NCI-H524 (cell line): ENCODE results near the gene METRN.
"Not testable (repeated sequence)": the region's sequence is repeated elsewhere in the genome, so short reads cannot be mapped to it uniquely, and the experiment has no call there.

Source experiments
- DNase-seq, 2 experiments: peaks; one replicate each; lab custom pipeline; 2025; lab: John Stamatoyannopoulos, UW

The METRN gene

GRCh38 chr16:691242-691641 lies 23.7 kb upstream of the METRN start:
- not testable (repeated sequence) for DNase-seq

GRCh38 chr16:692356-693108 lies 22.4 kb upstream of the METRN start:
- DNase-seq: no peak

DNA sequence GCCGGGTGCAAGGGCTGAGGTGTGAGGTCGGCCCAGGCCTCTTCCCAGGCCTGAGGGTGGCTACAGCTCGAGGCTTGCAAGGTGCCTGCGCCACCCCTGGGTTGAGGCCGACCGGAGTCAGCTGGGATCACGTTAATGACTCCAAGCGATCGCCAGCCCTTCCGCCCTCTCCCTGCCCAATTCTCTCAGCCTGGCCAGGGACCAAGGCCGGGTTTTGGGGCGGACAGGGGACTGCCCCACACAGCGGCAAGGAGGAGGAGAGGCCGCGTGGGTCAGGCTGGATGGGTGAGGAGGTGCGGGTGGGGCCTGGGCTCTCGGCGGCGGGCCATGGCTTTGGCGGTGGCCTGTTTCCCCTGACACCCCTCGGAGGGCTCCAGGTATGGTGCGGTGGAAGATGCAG lies 21.6 kb upstream of the METRN start:
- DNase-seq: no peak

DNA sequence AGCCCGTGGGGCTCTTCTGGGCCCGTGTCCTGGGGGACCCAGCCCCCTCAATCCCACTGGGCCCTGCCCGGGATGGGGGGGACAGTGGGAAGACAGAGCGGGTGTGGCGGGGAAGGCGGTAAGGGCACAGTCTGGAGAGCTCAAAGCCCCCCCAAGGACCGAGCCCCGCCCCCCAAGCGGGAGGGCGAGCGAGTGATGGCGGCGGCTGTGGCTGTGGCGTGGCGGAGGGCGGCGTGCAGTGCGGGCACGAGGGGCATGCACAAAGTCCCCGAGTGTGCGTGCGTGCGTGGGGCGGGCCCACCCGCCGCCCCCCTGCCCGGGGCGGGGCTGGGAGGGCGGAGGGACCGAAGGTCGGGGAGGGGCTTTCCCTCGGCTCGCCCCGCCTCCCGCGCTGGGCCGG lies 21.2 kb upstream of the METRN start:
- no peak for DNase-seq

- DNase-seq: no peak
Measured at GRCh38 chr16:694187-694862, 20.6 kb upstream of the METRN start.

- DNase-seq: no peak
Measured at GRCh38 chr16:694863-695354, 20.0 kb upstream of the METRN start.

DNA sequence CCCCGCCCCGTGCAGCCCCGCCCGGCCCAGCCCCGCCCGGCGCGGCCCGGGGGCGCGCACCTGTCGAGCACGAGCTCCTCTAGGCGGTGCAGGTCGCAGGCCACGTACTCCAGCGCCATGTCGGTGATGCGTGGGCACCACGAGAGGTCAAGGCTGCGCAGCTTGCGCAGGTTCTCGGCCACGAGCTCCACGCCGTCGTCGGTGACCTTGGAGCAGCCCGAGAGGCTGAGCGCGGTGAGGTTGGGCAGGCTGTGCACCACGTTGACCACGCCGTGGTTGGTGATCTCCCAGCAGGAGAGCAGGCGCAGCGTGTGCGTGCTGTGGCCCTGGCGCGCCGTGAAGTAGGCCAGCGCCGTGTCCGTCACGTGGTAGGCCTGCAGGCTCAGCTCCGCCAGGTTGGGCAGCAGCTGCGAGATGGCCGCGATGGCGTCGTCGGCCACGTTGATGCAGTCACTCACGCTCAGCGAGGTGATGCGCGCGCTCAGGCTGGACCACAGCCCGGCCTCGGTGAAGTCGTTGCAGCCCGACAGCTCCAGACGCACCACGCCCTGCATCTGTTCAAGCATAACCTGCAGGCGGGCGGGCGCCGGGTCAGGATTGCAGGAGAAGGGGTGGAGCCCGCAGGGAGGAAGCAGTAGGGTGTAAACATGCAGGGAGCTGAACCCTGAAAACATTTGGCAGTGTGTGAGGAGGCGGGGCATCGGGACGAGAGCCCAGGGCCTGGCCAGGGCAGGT lies 19.4 kb upstream of the METRN start:
- DNase-seq: no peak

DNA sequence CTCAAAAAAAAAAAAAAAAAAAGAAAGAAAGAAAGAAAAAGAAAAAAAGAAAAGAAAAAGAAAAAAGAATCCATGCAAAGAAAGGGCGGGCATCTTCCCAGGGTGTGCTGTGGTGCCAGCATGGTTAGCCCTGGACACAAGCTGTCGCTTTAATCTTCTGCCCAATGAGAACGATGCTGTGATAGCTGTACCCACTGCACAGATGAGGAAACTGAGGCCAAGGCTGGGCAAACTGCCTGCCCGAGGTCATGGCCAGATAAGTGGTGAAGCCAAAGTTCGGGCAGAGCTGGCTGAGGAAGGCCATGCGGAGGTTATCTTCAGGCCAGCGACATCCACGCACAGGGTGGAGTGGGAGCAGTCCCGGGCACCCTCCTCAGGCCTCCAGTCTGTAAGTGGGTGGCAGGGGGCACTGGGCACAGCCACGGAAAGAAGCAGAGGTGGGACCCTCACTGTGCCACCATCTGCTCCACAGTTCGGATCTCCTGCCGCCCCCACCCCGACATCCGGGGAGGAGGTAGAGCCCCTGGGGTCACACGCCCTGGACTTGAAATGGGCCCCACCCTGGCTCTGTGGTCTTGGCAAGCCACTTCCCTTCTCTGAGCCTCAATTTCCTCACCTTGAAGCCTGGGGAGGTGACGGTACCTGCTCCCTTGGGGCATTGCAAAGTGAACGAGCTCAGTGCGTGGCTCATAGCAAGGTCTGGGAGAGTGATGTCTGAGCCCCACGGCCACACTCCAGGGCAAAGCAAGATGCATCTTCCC lies 15.8 kb upstream of the METRN start:
- DNase-seq: no peak

DNA sequence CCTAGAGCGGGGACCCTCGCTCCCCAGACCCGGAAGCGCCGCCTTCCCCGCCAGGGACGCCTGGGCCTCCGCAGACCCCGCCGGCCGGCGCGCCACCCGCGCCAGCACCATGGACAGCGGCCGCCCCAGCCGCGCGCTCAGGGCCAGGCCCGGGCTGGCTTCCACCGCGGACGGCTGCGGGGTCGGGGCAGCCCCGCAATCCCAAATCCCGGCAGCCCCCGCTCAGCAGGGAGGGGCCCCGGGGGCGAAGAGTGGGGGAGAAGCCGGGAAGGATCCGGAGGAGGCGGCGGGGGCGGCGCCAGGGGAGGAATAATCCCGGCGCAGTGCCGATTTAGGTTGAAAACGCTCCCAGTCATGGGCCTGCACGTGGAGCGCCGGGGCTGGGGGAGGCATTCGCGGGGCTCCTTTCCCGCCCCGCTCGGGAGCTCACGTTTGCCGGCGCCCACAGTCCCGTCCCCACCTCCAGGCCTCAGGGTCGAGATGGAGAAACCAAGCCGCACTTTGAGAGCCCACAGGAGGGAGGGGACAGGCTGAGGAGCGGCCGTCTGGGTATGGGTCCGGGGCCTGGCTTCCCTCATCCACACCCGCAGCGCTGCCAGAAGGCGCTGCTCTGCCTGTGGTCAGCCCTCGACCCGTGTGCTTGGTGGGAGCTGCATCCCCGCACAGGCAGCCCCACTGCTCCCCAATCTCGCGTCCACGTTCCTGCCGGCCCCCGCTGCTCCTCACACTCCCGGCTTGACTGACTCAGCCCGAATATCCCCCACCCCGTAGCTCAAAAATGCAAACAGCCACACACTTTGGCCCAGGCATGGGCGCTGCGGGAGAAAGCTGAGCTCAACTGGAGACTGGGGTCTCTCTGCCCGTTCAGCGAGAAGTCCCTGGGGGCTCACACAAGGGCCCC lies 14.0 kb upstream of the METRN start:
- DNase-seq: no peak

DNA sequence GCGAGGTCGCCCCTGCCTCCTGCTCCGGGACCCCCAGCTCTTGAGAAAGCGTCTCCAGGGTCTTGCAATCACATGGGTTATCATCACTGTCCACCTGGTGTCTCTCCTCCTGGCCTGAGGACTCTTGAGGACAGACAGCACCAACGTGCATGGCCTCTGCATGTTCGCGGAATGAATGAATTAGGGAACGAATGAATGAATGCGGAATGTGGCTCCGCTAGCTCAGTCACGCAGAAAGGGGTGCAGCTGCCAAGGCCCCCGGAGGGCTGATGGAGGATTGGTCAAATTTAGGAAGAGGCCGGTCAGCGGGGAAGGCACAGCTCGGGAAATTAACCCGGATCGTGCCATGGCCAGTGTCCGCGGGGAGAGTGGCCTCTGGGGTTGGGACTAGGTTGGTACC lies 12.6 kb upstream of the METRN start:
- DNase-seq: no peak

DNA sequence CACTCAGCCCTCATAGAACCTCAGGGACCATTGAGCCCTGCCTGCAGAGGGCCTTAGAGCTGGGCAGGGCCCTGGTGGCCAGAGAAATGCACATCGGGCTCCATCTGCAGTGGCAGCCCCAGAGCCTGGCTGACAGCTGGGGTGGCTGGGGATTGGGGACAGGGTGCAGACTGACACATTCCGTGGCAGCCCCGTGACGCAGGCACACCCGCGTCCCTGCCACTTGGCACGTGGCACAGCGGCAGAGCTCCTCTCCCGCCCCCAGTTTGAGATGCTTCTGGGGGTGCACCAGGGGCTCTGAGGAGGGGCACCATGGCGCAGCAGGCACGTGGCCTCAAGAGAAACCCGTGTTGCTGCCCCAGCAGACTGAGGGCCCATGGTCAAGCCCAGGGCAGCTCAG lies 11.5 kb upstream of the METRN start:
- no peak for DNase-seq

GRCh38 chr16:704047-704446 lies 10.9 kb upstream of the METRN start:
- no peak for DNase-seq

- DNase-seq: peak in 1 of 2 experiments; percentile 35
Measured at GRCh38 chr16:704552-705380, 10.2 kb upstream of the METRN start.

DNA sequence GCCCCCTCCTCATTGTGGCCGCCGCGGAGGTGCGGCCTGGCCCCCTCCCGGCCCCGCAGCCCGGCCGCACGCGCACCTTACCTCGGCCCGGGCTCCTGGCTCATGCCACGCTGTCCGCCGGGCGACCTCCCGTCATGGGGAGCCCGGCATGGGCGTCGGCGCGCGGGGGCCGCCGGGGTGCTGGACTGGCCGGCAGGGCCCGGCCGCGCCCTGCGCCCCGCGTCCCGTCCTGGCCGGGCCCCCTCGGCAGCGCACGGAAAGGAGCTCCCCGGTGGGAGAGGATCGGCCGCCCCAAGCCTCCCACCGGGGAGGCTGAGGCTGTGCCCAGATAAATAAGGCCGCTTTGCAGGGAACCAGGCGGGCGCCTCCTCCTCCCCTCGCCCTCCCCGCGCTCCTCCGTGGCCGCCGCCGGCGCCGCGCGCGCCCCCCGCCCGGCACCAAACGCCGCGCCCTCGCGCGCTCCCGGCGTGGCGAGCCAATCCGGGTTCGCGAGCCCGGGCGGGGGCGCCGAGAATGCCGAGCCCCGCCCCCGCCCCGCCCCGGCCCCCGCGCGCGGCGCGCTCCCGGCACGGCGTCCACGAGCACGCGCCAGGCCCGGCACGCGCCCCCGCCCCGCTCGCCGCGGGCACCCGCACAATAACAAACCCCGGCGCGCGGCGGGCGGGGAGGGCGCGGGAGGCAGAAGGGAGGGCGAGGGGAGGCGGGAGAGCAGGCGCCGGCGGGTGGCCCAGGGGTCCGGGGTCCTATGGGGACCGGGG lies 9.3 kb upstream of the METRN start, which contains the start of gene FBXL16:
Gene FBXL16 (minus strand): TSS at position 371 of the 758 bp plus-strand sequence. CDS start 8,396 bp downstream, outside the sequence.
- DNase-seq: peak; percentile 53 to 85

DNA sequence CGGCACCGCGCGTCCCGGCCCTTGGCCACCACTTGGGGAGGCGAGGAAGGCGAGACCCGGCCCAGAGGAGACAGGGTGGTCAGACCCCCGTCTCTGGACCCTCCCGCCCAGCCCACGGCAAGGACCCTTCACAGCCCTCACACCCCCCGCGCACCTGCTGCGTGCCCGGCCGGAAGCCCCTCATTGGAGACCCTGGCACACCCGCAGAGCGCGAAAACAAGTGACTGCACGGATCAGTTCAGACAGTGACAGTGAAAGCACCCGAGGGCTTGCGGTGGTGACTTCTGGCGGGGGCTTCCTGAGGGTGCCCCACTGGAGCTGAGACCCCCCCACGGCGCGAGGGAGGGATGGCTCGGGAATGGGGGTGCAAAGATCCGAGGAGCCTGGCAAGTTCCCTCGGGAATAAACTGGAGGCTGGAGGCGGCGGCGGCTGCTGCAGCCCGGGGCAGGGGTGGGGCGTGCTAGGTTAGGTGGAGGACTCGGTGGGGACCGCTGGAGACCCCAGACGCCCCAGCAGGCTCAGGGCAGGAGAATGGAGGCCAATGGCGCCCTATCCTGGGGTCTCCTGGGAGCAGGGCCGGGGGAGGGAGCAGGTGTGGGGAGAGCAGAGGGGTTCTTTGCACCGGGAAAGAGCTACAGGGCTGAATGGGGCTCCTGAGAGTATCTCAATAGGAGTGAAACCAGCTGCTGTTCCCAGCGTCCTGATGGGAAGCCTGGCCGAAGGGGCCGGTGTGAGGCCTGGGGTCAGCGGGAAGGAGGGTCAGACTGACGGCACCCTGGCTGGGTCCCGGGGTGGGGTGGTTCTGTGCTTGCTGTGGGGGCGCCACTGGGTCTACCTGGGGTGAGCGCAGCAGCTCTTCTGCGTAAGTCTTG lies 8.5 kb upstream of the METRN start:
- DNase-seq: peak in 1 of 2 experiments; percentile 40

- peak in 1 of 2 experiments; percentile 36 for DNase-seq
Measured at GRCh38 chr16:707062-707538, 7.8 kb upstream of the METRN start.

DNA sequence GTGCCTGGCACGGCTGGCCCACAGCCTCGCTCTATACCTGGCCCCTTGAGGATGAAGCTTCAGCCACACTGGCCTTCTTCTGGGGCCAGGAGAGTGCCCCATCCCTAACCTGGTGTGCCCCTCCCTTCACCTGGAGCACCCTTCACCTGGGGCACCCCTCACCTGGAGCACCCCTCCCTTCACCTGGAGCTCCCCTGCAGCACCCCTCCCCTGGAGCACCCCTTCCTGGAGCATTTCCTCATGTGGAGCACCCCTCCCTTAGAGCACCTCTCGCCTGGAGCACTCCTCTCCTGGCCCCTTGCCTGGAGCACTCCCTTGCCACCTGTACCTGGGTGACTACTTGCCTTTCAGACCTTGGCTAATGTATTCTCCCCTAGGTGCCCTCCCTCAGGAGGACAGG lies 6.9 kb upstream of the METRN start:
- no peak for DNase-seq

DNA sequence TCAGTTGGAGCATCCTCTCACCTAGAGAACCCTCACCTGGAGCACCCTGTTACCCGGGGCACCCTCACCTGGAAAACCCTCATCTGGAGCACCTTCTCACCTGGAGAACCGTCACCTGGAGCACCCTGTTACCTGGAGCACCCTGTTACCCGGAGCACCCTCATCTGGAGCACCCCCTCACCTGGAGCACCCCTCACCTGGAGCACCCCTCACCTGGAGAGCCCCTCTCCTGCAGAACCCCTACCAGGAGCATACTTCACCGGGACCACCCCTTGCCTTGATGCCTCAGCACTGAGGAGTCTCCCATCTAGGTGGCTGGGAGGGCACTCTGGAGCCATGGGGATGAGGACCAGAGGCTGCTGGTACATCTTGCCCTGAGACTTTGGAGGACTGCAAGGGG lies 6.0 kb upstream of the METRN start:
- no peak for DNase-seq
